Measurements from ENCODE around the gene KCNJ15.

The KCNJ15 gene

DNA sequence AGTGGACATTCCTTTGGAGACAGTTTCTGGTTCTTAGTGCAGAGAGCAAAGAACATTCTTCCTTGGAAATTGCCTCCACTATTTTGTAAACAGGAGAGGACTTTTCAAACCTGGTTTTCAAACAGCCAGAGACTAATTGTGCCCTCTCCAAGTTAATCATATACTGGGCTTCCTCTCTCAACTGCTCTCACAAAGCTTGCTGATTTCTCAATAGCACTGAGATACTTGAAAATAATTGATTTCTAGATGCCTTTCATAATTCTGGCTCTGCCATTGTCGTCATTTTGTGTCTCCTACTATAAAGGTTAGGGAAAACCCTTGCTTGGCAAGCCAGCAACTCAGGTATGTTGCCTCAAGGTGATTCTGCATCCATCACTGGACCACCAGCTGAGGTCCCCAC is 56.0 kb downstream of the KCNJ15 start:
- no peak overlapping the region for H3K27ac Mint-ChIP-seq
- peaks cover 3% of the 10 kb centered on the region for H3K27me3 Mint-ChIP-seq
- H3K4me3 Mint-ChIP-seq, result no peak overlapping the region
- H3K36me3 Mint-ChIP-seq, result no peaks in the 10 kb centered on the region
- no peaks in the 10 kb centered on the region for H3K4me1 Mint-ChIP-seq (ENCODE audit: low read depth)
- no peaks in the 10 kb centered on the region for H3K9me3 Mint-ChIP-seq (ENCODE audit: low read depth)

DNA sequence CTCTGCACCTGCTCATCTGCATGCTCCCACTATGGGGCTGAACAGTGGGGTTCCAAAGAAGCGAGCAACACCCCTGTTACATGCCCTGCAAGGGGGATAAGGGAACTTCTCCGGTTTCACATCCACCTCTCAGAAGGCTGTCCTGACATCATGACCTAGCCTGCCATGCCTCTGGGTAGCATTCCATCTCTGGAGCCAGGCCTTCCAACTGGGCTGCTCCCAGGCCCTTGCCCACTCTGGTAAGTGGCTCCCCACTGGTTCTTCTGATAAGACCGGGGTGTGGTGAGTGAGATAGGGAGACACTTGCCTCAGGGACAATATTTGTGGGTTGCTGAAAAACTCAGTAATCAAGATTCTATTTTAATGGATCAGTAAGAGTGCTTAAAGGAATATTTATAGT is 57.8 kb downstream of the KCNJ15 start:
- Mint-ChIP-seq H3K9me3 (ENCODE audit: low read depth) (no peaks in the 10 kb centered on the region), H3K27me3 (peaks cover 3% of the 10 kb centered on the region), H3K27ac (no peak overlapping the region), H3K4me1 (ENCODE audit: low read depth) (no peaks in the 10 kb centered on the region), H3K4me3 (no peak overlapping the region), H3K36me3 (no peaks in the 10 kb centered on the region)

DNA sequence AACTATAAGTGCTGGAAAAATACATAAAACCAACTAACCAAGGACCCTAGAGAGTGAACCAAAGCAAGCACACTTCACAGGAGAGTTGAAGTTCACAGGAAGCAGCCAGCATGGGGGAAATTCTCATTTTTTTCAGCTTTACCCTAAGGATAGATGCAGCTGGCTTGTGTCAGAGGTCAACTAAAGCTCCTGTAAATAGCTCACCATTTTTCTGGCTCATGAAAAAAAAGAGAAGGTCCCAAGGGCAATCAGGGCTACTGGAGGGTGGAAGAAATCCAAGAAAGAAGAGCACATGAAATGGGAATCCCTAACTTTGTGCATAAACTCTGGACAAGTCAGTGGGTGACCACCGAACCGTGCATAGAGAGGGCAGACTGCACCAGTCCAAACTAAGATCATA is 58.3 kb downstream of the KCNJ15 start:
- Mint-ChIP-seq H3K36me3 (no peaks in the 10 kb centered on the region), H3K27me3 (peaks cover 3% of the 10 kb centered on the region), H3K4me3 (no peak overlapping the region), H3K27ac (no peak overlapping the region), H3K9me3 (ENCODE audit: low read depth) (no peaks in the 10 kb centered on the region), H3K4me1 (ENCODE audit: low read depth) (no peaks in the 10 kb centered on the region)

DNA sequence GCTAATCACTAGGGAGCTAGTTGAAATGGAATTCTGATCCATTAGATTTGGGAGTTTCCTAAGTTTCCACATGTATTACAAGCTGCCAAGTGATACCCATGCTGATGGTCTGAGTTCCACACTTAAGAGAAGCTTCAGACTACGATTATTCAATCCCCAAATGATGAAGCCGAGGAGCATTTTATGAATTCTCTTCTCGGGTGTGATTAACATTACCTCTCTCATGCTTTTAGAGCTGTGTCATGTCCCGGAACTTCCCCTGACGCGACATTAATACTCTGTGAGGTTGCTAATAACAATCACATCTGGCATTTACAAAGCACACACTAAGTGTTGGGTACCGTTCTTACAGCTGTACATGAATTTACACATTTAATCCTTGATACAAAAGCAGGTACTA is 63.0 kb downstream of the KCNJ15 start:
- peaks cover 16% of the 10 kb centered on the region for H3K4me1 Mint-ChIP-seq (ENCODE audit: low read depth)
- no peak overlapping the region for H3K27ac Mint-ChIP-seq
- no peak overlapping the region for H3K4me3 Mint-ChIP-seq
- H3K36me3 Mint-ChIP-seq, result no peaks in the 10 kb centered on the region
- H3K27me3 Mint-ChIP-seq, result no peaks in the 10 kb centered on the region
- H3K9me3 Mint-ChIP-seq (ENCODE audit: low read depth), result no peaks in the 10 kb centered on the region

DNA sequence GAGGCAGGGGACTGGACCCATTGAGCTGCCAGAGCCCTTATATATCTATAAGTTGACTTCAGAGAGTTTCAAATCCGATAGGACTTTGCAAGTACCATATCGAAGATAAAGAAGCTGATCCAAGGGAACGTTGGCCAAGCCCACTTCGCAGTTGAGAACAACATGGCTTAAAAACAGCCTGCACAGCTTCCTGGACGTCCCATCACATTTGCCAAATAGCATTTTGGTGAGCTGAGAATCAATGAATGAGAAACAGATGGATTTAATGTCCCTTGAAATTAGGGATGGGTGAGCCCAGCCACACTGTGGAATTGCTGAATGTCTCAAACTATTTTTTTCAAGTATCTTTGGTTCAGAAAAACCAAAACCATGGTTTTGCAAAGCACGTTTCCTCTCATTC is 64.8 kb downstream of the KCNJ15 start:
- Mint-ChIP-seq H3K9me3 (ENCODE audit: low read depth) (no peaks in the 10 kb centered on the region), H3K27ac (no peak overlapping the region), H3K4me3 (no peak overlapping the region), H3K4me1 (ENCODE audit: low read depth) (peaks cover 16% of the 10 kb centered on the region), H3K36me3 (no peaks in the 10 kb centered on the region), H3K27me3 (no peaks in the 10 kb centered on the region)

DNA sequence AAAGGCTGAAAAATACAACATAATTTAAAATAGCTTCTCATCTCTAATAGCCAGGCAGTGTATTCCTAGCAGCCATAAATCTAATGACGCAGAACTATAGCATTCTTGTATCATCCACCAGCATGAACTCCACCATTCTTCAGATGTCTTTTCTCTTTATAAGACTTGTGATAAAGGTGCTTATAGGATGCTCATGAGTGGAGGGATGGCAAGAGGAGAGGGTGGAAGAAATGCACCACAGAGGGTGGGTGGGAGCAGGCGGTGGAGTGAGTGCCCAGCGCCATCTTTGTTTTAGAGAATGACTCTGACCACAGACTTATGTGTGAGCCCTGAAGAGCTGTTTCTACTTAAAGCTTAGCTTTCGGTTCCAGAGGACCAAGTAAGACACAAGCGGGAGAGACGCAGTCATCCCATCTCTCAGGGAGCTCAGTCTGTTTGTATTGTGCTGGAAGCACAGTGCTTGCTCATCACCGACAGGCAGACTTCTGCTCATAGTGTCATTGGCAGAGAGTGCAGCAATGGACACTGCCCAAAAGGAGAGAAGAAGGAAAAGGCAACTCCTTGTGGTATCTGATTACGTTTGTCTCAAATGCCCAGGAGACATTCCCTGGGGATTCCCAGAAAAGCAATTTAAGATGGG is 65.6 kb downstream of the KCNJ15 start:
- Mint-ChIP-seq H3K4me1 (ENCODE audit: low read depth) (peaks cover 16% of the 10 kb centered on the region), H3K27me3 (no peaks in the 10 kb centered on the region), H3K4me3 (no peak overlapping the region), H3K36me3 (no peaks in the 10 kb centered on the region), H3K27ac (no peak overlapping the region), H3K9me3 (ENCODE audit: low read depth) (no peaks in the 10 kb centered on the region)

DNA sequence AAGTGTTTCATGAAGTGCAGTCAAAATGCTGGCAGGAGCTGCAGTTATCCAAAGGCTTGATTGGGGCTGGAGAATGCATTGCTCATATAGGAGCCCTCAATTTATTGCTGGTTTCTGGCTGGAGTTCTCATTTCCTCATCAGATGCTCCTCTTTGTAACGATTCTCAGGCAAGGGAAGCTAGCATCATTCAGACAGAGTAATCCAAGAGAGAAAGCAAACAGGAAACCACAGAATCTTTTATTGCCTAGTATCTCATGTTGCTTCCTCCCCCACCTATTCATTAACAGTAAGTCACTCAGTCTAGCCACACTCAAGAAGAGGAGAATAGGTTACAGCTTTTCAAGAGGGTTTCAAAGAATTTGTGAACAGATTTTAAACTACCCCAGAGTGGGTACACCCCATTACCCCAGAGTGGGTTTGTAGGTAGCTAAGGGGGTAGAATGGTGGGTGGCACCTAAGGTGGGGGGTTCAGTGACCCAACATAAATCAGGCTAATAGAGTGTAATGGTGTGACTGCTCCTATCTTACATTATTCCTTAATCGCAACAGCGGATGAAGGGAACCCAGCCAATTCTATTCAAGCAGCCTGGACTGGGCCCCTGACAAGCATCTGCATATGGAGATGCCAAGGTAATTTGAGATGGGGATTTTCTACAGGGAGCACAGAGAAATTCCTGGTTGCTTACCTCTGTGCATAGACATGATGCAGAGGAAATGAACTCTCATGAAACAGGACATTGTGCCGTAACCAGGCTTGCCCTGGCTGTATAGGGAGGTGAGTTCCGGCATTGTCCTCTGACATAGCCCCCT is 67.1 kb downstream of the KCNJ15 start:
- Mint-ChIP-seq H3K27ac (no peak overlapping the region), H3K27me3 (no peaks in the 10 kb centered on the region), H3K4me1 (ENCODE audit: low read depth) (peaks cover 16% of the 10 kb centered on the region), H3K9me3 (ENCODE audit: low read depth) (no peaks in the 10 kb centered on the region), H3K4me3 (no peak overlapping the region), H3K36me3 (no peaks in the 10 kb centered on the region)

DNA sequence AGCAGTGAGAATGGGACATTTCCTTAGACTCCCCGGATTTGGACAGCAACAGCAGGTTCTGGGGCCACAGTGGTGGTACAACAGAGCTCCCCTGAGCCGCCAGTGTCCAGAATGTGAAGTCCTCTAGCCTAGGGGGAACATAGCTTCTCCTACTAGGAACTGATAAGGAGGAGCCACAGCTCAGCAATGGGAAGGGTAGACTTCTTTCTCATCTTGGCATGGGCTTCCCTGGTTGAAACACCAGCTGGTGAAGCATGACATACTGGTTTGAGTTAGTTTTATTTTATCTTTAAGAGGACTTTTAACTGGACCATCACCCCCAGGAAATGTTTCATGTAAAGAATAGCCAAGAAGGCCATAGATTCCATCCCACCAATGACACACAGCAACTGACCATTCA is 68.4 kb downstream of the KCNJ15 start:
- no peak overlapping the region for H3K27ac Mint-ChIP-seq

DNA sequence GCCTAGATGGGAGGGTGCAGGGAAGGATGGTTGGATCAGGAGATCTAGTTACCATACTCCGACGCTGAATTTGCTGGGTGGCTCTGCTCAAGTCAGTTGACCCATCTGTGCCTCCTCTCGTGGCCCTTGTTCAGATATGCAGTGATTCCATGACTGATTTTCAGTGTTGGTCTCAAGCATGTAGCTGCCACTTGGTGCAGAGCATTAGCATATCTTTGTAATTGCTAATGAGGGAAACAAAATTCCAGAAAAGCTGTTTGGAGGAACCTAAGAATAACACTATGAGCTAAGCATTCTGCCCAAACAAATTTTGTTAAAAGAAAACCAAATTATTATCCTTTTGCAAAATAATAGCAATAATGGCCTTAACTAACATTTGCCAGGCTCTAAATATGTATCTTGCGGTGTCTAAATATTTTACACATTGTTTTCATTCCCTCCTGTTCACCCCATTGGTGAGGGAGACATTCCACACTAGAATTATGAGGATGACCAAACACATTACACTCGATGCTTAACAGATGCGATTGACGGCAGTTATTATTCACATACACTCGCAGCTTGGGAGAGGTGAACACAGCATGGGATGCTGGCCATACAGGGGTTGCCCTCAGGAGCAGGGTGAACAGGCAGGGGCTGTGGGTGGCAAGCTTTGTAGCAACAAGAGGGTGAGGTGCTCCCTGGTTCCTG is 69.1 kb downstream of the KCNJ15 start:
- Mint-ChIP-seq H3K4me1 (ENCODE audit: low read depth) (peaks cover 16% of the 10 kb centered on the region), H3K4me3 (no peak overlapping the region), H3K36me3 (no peaks in the 10 kb centered on the region), H3K27me3 (no peaks in the 10 kb centered on the region), H3K27ac (no peak overlapping the region), H3K9me3 (ENCODE audit: low read depth) (no peaks in the 10 kb centered on the region)

More for the DNA sequence above, 68.4 kb downstream of the KCNJ15 start:
- H3K4me3 Mint-ChIP-seq, result no peak overlapping the region
- no peaks in the 10 kb centered on the region for H3K36me3 Mint-ChIP-seq
- H3K9me3 Mint-ChIP-seq (ENCODE audit: low read depth), result no peaks in the 10 kb centered on the region
- peaks cover 16% of the 10 kb centered on the region for H3K4me1 Mint-ChIP-seq (ENCODE audit: low read depth)
- H3K27me3 Mint-ChIP-seq, result no peaks in the 10 kb centered on the region

DNA sequence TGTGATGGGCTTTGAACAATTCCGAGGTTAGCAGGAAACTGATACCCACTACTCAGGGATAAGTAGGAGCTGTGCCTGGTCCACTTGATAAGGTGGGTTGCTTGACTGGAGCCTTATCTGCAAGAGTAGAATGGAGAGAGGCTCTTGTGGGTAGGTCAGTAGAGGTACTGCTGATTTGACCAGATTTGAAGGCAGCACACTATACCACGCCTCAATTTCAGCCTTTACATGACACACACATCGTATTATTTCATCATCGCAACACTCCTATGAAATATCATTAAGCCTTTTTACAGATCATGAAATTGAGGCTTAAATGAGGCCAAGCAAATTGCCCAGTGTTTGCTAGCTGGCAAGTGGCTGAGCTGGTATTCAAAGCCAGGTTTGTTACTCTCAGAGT is 69.6 kb downstream of the KCNJ15 start:
- no peak overlapping the region for H3K4me3 Mint-ChIP-seq
- no peak overlapping the region for H3K27ac Mint-ChIP-seq
- no peaks in the 10 kb centered on the region for H3K9me3 Mint-ChIP-seq (ENCODE audit: low read depth)
- no peaks in the 10 kb centered on the region for H3K27me3 Mint-ChIP-seq
- H3K4me1 Mint-ChIP-seq (ENCODE audit: low read depth), result peaks cover 16% of the 10 kb centered on the region
- no peaks in the 10 kb centered on the region for H3K36me3 Mint-ChIP-seq

DNA sequence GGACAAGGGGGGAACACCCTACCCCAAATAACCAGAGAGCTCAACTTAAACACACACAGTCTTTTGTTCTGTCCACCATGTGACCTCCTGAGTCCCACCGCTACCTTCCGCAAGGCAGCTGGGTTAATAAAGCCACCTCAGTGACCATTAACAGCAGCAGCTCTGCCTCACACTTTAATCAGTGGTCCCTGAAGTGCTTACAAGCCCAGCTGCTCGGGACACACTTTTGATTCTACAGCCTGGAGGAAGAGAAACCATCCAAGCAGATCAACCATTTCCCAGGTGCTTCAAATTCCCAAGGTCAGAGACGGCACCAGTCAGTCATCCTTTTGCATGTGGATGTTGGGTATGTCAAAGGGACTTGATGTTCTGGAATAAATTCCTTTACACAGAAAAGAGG is 70.1 kb downstream of the KCNJ15 start:
- H3K27ac Mint-ChIP-seq, result no peak overlapping the region

DNA sequence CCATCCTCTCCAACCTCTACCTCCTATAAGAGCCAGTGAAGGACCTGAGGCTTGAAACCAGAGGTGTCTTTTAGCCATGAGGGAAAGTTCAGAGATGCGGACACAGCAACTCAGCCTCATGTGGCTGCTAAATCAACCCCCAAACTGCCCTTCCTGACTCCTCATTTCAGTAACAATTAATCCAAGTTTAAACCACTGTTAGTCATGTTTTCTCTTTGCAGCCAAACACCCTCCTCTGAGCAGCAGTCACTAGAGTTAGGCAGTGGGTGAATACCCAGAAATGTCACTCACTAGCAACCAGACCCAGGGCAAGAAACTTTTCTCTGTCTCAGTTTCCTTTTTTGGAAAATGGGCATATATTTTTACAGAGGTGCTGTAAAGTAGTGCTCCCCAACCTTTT is 71.2 kb downstream of the KCNJ15 start:
- Mint-ChIP-seq H3K9me3 (ENCODE audit: low read depth) (no peaks in the 10 kb centered on the region), H3K4me3 (no peak overlapping the region), H3K27ac (no peak overlapping the region), H3K36me3 (no peaks in the 10 kb centered on the region), H3K4me1 (ENCODE audit: low read depth) (peaks cover 16% of the 10 kb centered on the region), H3K27me3 (no peaks in the 10 kb centered on the region)

More for the DNA sequence above, 70.1 kb downstream of the KCNJ15 start:
- H3K27me3 Mint-ChIP-seq, result no peaks in the 10 kb centered on the region
- no peak overlapping the region for H3K4me3 Mint-ChIP-seq
- no peaks in the 10 kb centered on the region for H3K36me3 Mint-ChIP-seq
- H3K9me3 Mint-ChIP-seq (ENCODE audit: low read depth), result no peaks in the 10 kb centered on the region
- H3K4me1 Mint-ChIP-seq (ENCODE audit: low read depth), result peaks cover 16% of the 10 kb centered on the region

DNA sequence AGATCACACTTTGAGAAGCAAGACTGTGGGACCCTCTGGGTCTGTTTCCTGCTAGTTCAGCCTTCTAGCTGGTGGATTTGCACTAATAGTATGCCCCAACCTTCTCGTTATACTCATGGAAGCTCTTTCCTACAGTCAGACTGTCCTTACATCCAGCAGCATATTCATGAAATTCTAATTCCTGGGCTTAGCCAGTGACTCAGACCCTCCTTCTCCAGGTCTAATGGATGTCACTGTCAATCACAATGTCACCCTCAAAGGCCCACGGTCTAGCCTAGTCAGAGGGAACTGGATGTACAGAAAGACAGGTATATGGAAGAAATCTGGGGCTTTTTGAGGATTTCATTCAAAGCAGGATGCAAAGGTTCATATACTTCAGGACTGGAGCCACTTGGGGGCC is 72.4 kb downstream of the KCNJ15 start:
- H3K9me3 Mint-ChIP-seq (ENCODE audit: low read depth), result no peaks in the 10 kb centered on the region
- H3K27me3 Mint-ChIP-seq, result no peaks in the 10 kb centered on the region
- no peak overlapping the region for H3K27ac Mint-ChIP-seq
- H3K4me1 Mint-ChIP-seq (ENCODE audit: low read depth), result peaks cover 6% of the 10 kb centered on the region
- H3K4me3 Mint-ChIP-seq, result no peak overlapping the region
- no peaks in the 10 kb centered on the region for H3K36me3 Mint-ChIP-seq

DNA sequence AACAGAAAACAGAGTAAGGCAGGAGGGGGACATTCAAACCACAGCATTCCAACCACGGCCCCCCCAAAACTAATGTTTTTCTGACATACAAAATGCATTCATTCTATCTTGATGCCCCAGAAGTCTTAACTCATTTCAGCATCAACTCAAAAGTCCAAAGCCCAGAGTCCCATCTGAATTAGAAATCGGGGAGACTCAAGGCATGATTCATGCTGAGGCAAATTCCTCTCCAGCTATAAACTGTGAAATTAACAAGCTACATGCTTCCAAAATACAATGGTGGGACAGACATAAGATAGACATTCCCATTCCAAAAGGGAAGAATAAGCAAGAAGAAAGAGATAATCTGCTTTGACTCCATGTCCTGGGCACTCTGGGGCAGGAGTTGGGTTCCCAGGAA is 73.9 kb downstream of the KCNJ15 start:
- H3K27me3 Mint-ChIP-seq, result no peaks in the 10 kb centered on the region
- no peak overlapping the region for H3K27ac Mint-ChIP-seq
- no peaks in the 10 kb centered on the region for H3K4me1 Mint-ChIP-seq (ENCODE audit: low read depth)
- H3K9me3 Mint-ChIP-seq (ENCODE audit: low read depth), result no peaks in the 10 kb centered on the region
- no peak overlapping the region for H3K4me3 Mint-ChIP-seq
- no peaks in the 10 kb centered on the region for H3K36me3 Mint-ChIP-seq

Measured in activated naive CD8-positive, alpha-beta T cell (primary cell).